HUES64 (cell line): ENCODE measurements around the gene TMEM126B.
"Not testable (repeated sequence)": the region's sequence is repeated elsewhere in the genome, so short reads cannot be mapped to it uniquely, and the experiment has no call there.

Experiments
- H3K27ac ChIP-seq: 2 replicates; pipeline ENCODE4 v1.7.0; 2013; ENCODE audit warnings: low read depth, low read length, inconsistent platforms
- H3K27me3 ChIP-seq: 2 replicates; pipeline ENCODE4 v1.6.1; 2013; ENCODE audit warnings: mild to moderate bottlenecking, low read length; ENCODE audit not compliant: insufficient read depth
- H3K36me3 ChIP-seq: 2 replicates; pipeline ENCODE4 v1.6.1; 2013; ENCODE audit warnings: mild to moderate bottlenecking, low read length; ENCODE audit not compliant: insufficient read depth
- H3K4me1 ChIP-seq: 2 replicates; pipeline ENCODE4 v1.6.1; 2013; ENCODE audit warnings: mild to moderate bottlenecking, low read length, moderate library complexity; ENCODE audit not compliant: insufficient read depth
- H3K4me3 ChIP-seq: 2 replicates; pipeline ENCODE4 v1.5.1; 2013; ENCODE audit warnings: mild to moderate bottlenecking, low read length, moderate library complexity
- H3K9ac ChIP-seq: 2 replicates; pipeline ENCODE4 v1.6.1; 2013; ENCODE audit warnings: mild to moderate bottlenecking, low read depth, low read length
- H3K9me3 ChIP-seq: 2 replicates; pipeline ENCODE4 v1.6.1; 2013; ENCODE audit warnings: low read depth, low read length; ENCODE audit not compliant: insufficient read depth
- WGBS: fragments of 150-250, 120-280 bp; methylation state at CpG from one replicate; pipeline ENCODE4 v1.1.7; 2013; ENCODE audit warnings: missing lambda C conversion rate; 5-methylcytosine and 5-hydroxymethylcytosine counted together

Gene TMEM126B

DNA sequence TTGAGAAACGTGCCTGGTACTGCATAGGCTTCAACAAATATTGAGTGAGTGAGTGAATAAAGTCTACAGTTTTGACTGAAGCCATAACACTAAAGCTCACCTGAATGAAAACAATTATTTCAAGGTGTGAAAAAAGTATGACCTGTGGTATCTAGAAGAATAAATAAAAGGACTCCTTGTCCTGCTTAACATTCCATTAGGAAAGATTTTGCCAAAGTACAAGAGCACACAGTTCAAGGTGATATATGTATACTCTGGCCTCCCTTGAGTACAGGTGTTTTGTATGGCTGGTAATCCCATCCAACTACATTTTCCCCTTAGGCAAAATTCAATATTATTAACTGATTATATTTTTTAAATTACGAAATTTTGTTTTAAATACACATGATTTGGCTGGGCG lies 38.3 kb downstream of the TMEM126B start:
- no peak overlapping the region for H3K27ac ChIP-seq
- 97% methylated on average over 3 of the region's 3 CpGs for WGBS

GRCh38 chr11:85668157-85668556 lies 39.8 kb downstream of the TMEM126B start:
- Histone ChIP-seq H3K4me1 (no peaks in the 10 kb centered on the region; the same call in 1 of the 2 replicates), H3K36me3 (peaks cover 2% of the 10 kb centered on the region), H3K4me3 (no peak overlapping the region), H3K27me3 (peaks cover 7% of the 10 kb centered on the region; the same call in 1 of the 2 replicates), H3K27ac (no peak overlapping the region), H3K9me3 (no peaks in the 10 kb centered on the region), H3K9ac (no peak overlapping the region)
- no CpG with 5 or more reads among the region's 1 CpG for WGBS

More for the DNA sequence above, 38.3 kb downstream of the TMEM126B start:
- H3K9ac ChIP-seq, result no peak overlapping the region
- no peak overlapping the region for H3K4me3 ChIP-seq
- peaks cover 4% of the 10 kb centered on the region; the same call in 1 of the 2 replicates for H3K4me1 ChIP-seq
- no peaks in the 10 kb centered on the region for H3K9me3 ChIP-seq
- no peaks in the 10 kb centered on the region for H3K27me3 ChIP-seq
- H3K36me3 ChIP-seq, result peaks cover 16% of the 10 kb centered on the region

DNA sequence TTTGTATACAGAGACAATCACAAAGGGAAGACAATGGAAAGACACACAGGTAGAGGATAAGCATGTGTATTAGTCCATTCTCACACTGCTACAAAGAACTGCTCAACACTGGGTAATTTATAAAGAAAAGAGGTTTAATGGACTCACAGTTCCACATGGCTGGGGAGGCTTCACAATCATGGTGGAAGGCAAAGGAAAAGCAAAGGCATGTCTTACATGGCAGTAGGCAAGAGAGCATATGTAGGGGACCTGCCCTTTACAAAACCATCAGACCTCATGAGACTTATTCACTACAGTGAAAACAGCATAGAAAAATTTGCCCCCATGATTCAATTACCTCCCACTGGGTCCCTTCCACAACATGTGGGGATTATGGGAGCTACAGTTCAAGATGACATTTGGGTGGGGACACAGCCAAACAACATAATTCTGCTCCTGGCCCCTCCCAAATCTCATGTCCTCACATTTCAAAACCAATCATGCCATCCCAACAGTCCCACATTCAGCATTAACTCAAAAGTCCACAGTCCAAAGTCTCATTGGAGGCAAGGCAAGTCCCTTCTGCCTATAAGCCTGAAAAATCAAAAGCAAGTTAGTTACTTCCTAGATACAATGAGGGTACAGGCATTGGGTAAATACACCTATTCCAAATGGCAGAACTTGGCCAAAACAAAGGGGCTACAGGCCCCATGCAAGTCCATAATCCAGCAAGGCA lies 42.7 kb downstream of the TMEM126B start:
- H3K4me3 ChIP-seq, H3K27ac ChIP-seq, H3K36me3 ChIP-seq, H3K9ac ChIP-seq, H3K4me1 ChIP-seq, H3K9me3 ChIP-seq: not testable (repeated sequence)
- H3K27me3 ChIP-seq, result peaks cover 13% of the 10 kb centered on the region; the same call in 1 of the 2 replicates

- 83% methylated on average over 8 of the region's 8 CpGs for WGBS
- H3K36me3 ChIP-seq, result no peaks in the 10 kb centered on the region
Observed at GRCh38 chr11:85672105-85672902, 43.9 kb downstream of the TMEM126B start.

GRCh38 chr11:85673393-85673792 lies 45.0 kb downstream of the TMEM126B start:
- no peak overlapping the region for H3K27ac ChIP-seq
- 97% methylated on average over 3 of the region's 3 CpGs for WGBS
- H3K27me3 ChIP-seq, result peaks cover 13% of the 10 kb centered on the region; the same call in 1 of the 2 replicates
- H3K9me3 ChIP-seq, result no peaks in the 10 kb centered on the region
- H3K4me1 ChIP-seq, result no peaks in the 10 kb centered on the region
- no peak overlapping the region for H3K4me3 ChIP-seq
- H3K9ac ChIP-seq, result no peak overlapping the region
- no peaks in the 10 kb centered on the region for H3K36me3 ChIP-seq

More at GRCh38 chr11:85672105-85672902, 43.9 kb downstream of the TMEM126B start:
- Histone ChIP-seq H3K4me1 (no peaks in the 10 kb centered on the region), H3K4me3 (no peak overlapping the region), H3K9ac (no peak overlapping the region), H3K9me3 (no peaks in the 10 kb centered on the region), H3K27ac (no peak overlapping the region), H3K27me3 (peaks cover 13% of the 10 kb centered on the region; the same call in 1 of the 2 replicates)

- no peaks in the 10 kb centered on the region for H3K9me3 ChIP-seq
- peaks cover 7% of the 10 kb centered on the region for H3K4me1 ChIP-seq
- H3K9ac ChIP-seq, result no peak overlapping the region
- H3K36me3 ChIP-seq, result no peaks in the 10 kb centered on the region
- H3K27ac ChIP-seq, result no peak overlapping the region
- 78% methylated on average over 4 of the region's 4 CpGs for WGBS
- peaks cover 1% of the 10 kb centered on the region; the same call in 1 of the 2 replicates for H3K27me3 ChIP-seq
- no peak overlapping the region for H3K4me3 ChIP-seq
Observed at GRCh38 chr11:85679576-85679975, 51.2 kb downstream of the TMEM126B start.

GRCh38 chr11:85680897-85681296 lies 52.5 kb downstream of the TMEM126B start:
- H3K4me3 ChIP-seq, result no peak overlapping the region
- H3K27ac ChIP-seq, result no peak overlapping the region
- H3K27me3 ChIP-seq, result no peaks in the 10 kb centered on the region
- no peak overlapping the region for H3K9ac ChIP-seq
- WGBS, result 87% methylated on average over 1 of the region's 1 CpG
- peaks cover 7% of the 10 kb centered on the region for H3K4me1 ChIP-seq
- H3K36me3 ChIP-seq, result no peaks in the 10 kb centered on the region
- H3K9me3 ChIP-seq, result no peaks in the 10 kb centered on the region

GRCh38 chr11:85682330-85683305 lies 54.2 kb downstream of the TMEM126B start:
- Histone ChIP-seq H3K27me3 (no peaks in the 10 kb centered on the region), H3K9ac (no peak overlapping the region), H3K27ac (no peak overlapping the region), H3K36me3 (no peaks in the 10 kb centered on the region), H3K4me3 (no peak overlapping the region), H3K4me1 (peaks cover 7% of the 10 kb centered on the region), H3K9me3 (no peaks in the 10 kb centered on the region)
- WGBS, result 95% methylated on average over 43 of the region's 43 CpGs

GRCh38 chr11:85685125-85685819 lies 56.9 kb downstream of the TMEM126B start:
- Histone ChIP-seq H3K27ac (no peak overlapping the region), H3K27me3 (no peaks in the 10 kb centered on the region), H3K9me3 (no peaks in the 10 kb centered on the region), H3K4me1 (no peaks in the 10 kb centered on the region; the same call in 1 of the 2 replicates), H3K4me3 (no peak overlapping the region), H3K9ac (no peak overlapping the region), H3K36me3 (no peaks in the 10 kb centered on the region)
- 94% methylated on average over 15 of the region's 15 CpGs for WGBS

- Histone ChIP-seq H3K9ac (no peak within 1 kb of the TSS), H3K4me3 (no peak within 1 kb of the TSS)
- WGBS, result 92% methylated on average over 13 of the region's 13 CpGs
Observed at GRCh38 chr11:85685820-85686459, 57.5 kb downstream of the TMEM126B start, which contains the start of gene CCDC89. Gene CCDC89, minus strand, starts transcription at chr11:85686195. Its CDS starts 65 bp downstream, at chr11:85686130.

More at GRCh38 chr11:85685820-85686459, 57.5 kb downstream of the TMEM126B start, which contains the start of gene CCDC89:
- Histone ChIP-seq H3K9me3 (no peaks in the 10 kb centered on the region), H3K36me3 (no peaks in the 10 kb centered on the region), H3K27me3 (no peaks in the 10 kb centered on the region), H3K4me1 (no peaks in the 10 kb centered on the region; the same call in 1 of the 2 replicates), H3K27ac (no peak within 1 kb of the TSS)
